GM19463 (cell line): ENCODE data around the gene FNDC11.
"Not testable (repeated sequence)": the region's sequence is repeated elsewhere in the genome, so short reads cannot be mapped to it uniquely, and the experiment has no call there.

ENCODE experiments used
- ATAC-seq: cut with Tn5 transposase; IDR thresholded peaks from one replicate; pipeline ENCODE4 v1.9.1; 2021; ENCODE audit warnings: mild to moderate bottlenecking, moderate library complexity; ENCODE audit not compliant: unreplicated experiment

Gene FNDC11

GRCh38 chr20:63595416-63596127 lies 41.6 kb downstream of the FNDC11 start:
- no peak for ATAC-seq

- no peak for ATAC-seq
Observed at GRCh38 chr20:63596423-63596822, 42.5 kb downstream of the FNDC11 start.

GRCh38 chr20:63597651-63598478 lies 43.9 kb downstream of the FNDC11 start:
- no peak for ATAC-seq

GRCh38 chr20:63598479-63599395 lies 44.8 kb downstream of the FNDC11 start:
- ATAC-seq = no peak

- no peak for ATAC-seq
Observed at GRCh38 chr20:63599396-63600050, 45.6 kb downstream of the FNDC11 start.

- ATAC-seq = not testable (repeated sequence)
Observed at GRCh38 chr20:63601679-63602078, 47.7 kb downstream of the FNDC11 start.

GRCh38 chr20:63602321-63602720 lies 48.4 kb downstream of the FNDC11 start:
- no peak for ATAC-seq
